Left lung (tissue), 10 donors: ENCODE results near the gene ERMP1. TPM values are rescaled to one million over a fixed set of nuclear protein-coding genes. Genes with fewer than 3 reads are reported as not detected.

Experiments used
- ATAC-seq: fragments of 200-7000 bp; cut with Tn5 transposase; one replicate; pipeline ENCODE4 v1.9.1; 2020; ENCODE audit warnings: moderate library complexity
- DNase-seq, 4 donors: peaks; one replicate each; pipeline ENCODE4 v3.0.0-alpha.2; 2013 to 2020
- H3K27ac ChIP-seq, 2 donors: fragments of 200-600 bp; sonication (generic) in 1 of 2; one replicate each; pipeline versions ENCODE4 v1.5.0 to v1.8.0; 2020 to 2021
- H3K27me3 ChIP-seq, 2 donors: fragments of 200-600 bp; sonication (generic) in 1 of 2; one replicate each; pipeline versions ENCODE4 v1.5.0 to v1.8.0; 2020 to 2021
- H3K36me3 ChIP-seq, 2 donors: fragments of 200-600 bp; sonication (generic) in 1 of 2; one replicate each; pipeline versions ENCODE4 v1.5.0 to v1.8.0; 2020 to 2021
- H3K4me1 ChIP-seq, 2 donors: fragments of 200-600 bp; one replicate each; pipeline ENCODE4 v1.8.0; 2021
- H3K4me3 ChIP-seq, 2 donors: fragments of 200-600 bp; sonication (generic) in 1 of 2; one replicate each; pipeline versions ENCODE4 v1.5.0 to v1.8.0; 2020 to 2021; ENCODE audit warnings: mild to moderate bottlenecking in 1 of 2
- H3K9me3 ChIP-seq, 2 donors: fragments of 200-600 bp; sonication (generic) in 1 of 2; one replicate each; pipeline versions ENCODE4 v1.5.0 to v1.8.0; 2020 to 2021
- CTCF ChIP-seq, 2 donors: fragments of 200-600 bp; sonication (generic) in 1 of 2; IDR thresholded peaks; one replicate each; pipeline versions ENCODE4 v1.5.0 to v1.8.0; 2021; ENCODE audit warnings: antibody characterized with exemption in 2 of 2
- intact Hi-C, 2 donors: fragments of 100-400 bp; cut with DNase I; formaldehyde crosslinking; loops; one replicate each; pipeline versions ENCODE4 v1.11.2 to v1.14.2; 2022
- polyA plus RNA-seq, 6 donors: library from polyadenylated mRNA; unstranded; fragments of 120-200 nt; gene quantifications; one replicate each; pipeline ENCODE4 v1.2.1, GENCODE V29; 2013; ENCODE audit not compliant: insufficient read length in 6 of 6
- total RNA-seq, 2 donors: library from RNA; stranded (reverse); fragmentation: NEBNext Ultra II Directional; extraction: Animal tissue kit (Norgen Biotek cat#: 25700); gene quantifications; one replicate each; pipeline ENCODE4 v1.2.1, GENCODE V29; 2021
- donor health status: DM: no; HTN: yes; CAD: no.
- donor health status: DM: no; HTN: no; CAD: no.

The ERMP1 gene
- total and polyA plus RNA-seq, 8 donors, result 18.5 to 28.9 (median 25.0) TPM

GRCh38 chr9:5762421-5762820, 70.5 kb downstream of the ERMP1 start:
- DNase-seq (no peak), ATAC-seq (no peak)
- Histone ChIP-seq H3K4me3 (no peak overlapping the region), H3K36me3 (peaks cover 0 to 89% of the 10 kb centered on the region in 2 donors), H3K27me3 (no peaks in the 10 kb centered on the region), H3K9me3 (no peaks in the 10 kb centered on the region), H3K27ac (no peak overlapping the region), H3K4me1 (no peaks in the 10 kb centered on the region)
- no peak for TF ChIP-seq CTCF (IDR thresholded peaks at IDR 0.05)
- intact Hi-C loops, result no loop called here

GRCh38 chr9:5760338-5760737, 72.6 kb downstream of the ERMP1 start:
- intact Hi-C loops, result no loop called here
- Histone ChIP-seq H3K27ac (no peak overlapping the region), H3K36me3 (peaks cover 0 to 86% of the 10 kb centered on the region in 2 donors), H3K9me3 (no peaks in the 10 kb centered on the region), H3K27me3 (no peaks in the 10 kb centered on the region), H3K4me3 (no peak overlapping the region), H3K4me1 (no peaks in the 10 kb centered on the region)
- no peak for TF ChIP-seq CTCF (IDR thresholded peaks at IDR 0.05)
- DNase-seq, result no peak
- no peak for ATAC-seq

GRCh38 chr9:5756633-5757032, 76.3 kb downstream of the ERMP1 start:
- ATAC-seq (no peak), DNase-seq (no peak)
- Histone ChIP-seq H3K27ac (no peak overlapping the region), H3K4me1 (no peaks in the 10 kb centered on the region), H3K27me3 (no peaks in the 10 kb centered on the region), H3K9me3 (no peaks in the 10 kb centered on the region), H3K36me3 (peaks cover 0 to 59% of the 10 kb centered on the region in 2 donors), H3K4me3 (no peak overlapping the region)
- no peak for TF ChIP-seq CTCF (IDR thresholded peaks at IDR 0.05)
- intact Hi-C loops, result no loop called here

GRCh38 chr9:5750569-5750968, 82.3 kb downstream of the ERMP1 start:
- intact Hi-C loops, result no loop called here
- Histone ChIP-seq H3K4me3 (no peak overlapping the region), H3K9me3 (no peaks in the 10 kb centered on the region), H3K36me3 (peaks cover 0 to 53% of the 10 kb centered on the region in 2 donors), H3K27ac (no peak overlapping the region), H3K27me3 (no peaks in the 10 kb centered on the region), H3K4me1 (no peaks in the 10 kb centered on the region)
- ATAC-seq (no peak), DNase-seq (no peak)
- TF ChIP-seq CTCF (IDR thresholded peaks at IDR 0.05), result no peak

- no peak for ATAC-seq
- H3K27ac ChIP-seq, result no peak overlapping the region
- H3K4me3 ChIP-seq, result no peak overlapping the region
- no peaks in the 10 kb centered on the region for H3K27me3 ChIP-seq
- no peaks in the 10 kb centered on the region for H3K4me1 ChIP-seq
- H3K9me3 ChIP-seq, result no peaks in the 10 kb centered on the region
- intact Hi-C loops, result no loop called here
- peaks cover 0 to 63% of the 10 kb centered on the region in 2 donors for H3K36me3 ChIP-seq
- no peak for DNase-seq
- TF ChIP-seq CTCF (IDR thresholded peaks at IDR 0.05), result no peak
These were observed 83.6 kb downstream of the ERMP1 start for GRCh38 chr9:5749306-5749705.
